ENCODE data around the gene EDNRB. TPM values are rescaled to one million over a fixed set of nuclear protein-coding genes. Genes with fewer than 3 reads are reported as not detected.

The EDNRB gene
- total RNA-seq, 2 donors from 2014 or later, result 14.8 to 18.9 TPM

GRCh38 chr13:77908531-77908930, 10.1 kb downstream of the EDNRB start:
- intact Hi-C loops (cut with DNase I), result no loop called here
- DNase-seq (ENCODE audit: low spot score), result no peak
- WGBS, result 94% methylated on average over 2 of the region's 2 CpGs
- Histone ChIP-seq H3K27ac (no peak overlapping the region), H3K4me1 (replicated peaks) (no peaks in the 10 kb centered on the region), H3K9me3 (no peaks in the 10 kb centered on the region), H3K27me3 (replicated peaks; ENCODE audit: insufficient read depth) (no peaks in the 10 kb centered on the region), H3K4me3 (no peak overlapping the region), H3K36me3 (no peaks in the 10 kb centered on the region)
- TF ChIP-seq POLR2A (IDR thresholded peaks at IDR 0.05) (no peak), CTCF (IDR thresholded peaks at IDR 0.05) (no peak), POLR2AphosphoS5 (IDR thresholded peaks at IDR 0.05) (no peak)

- intact Hi-C loops (cut with DNase I), result no loop called here
- H3K4me3 ChIP-seq, result no peak overlapping the region
- H3K27me3 ChIP-seq (replicated peaks; ENCODE audit: insufficient read depth), result no peaks in the 10 kb centered on the region
- H3K36me3 ChIP-seq, result no peaks in the 10 kb centered on the region
- no peaks in the 10 kb centered on the region for H3K9me3 ChIP-seq
- H3K27ac ChIP-seq, result no peak overlapping the region
- DNase-seq (ENCODE audit: low spot score), result no peak
- 86% methylated on average over 5 of the region's 5 CpGs for WGBS
- no peaks in the 10 kb centered on the region for H3K4me1 ChIP-seq (replicated peaks)
- TF ChIP-seq CTCF (IDR thresholded peaks at IDR 0.05) (no peak), POLR2A (IDR thresholded peaks at IDR 0.05) (no peak), POLR2AphosphoS5 (IDR thresholded peaks at IDR 0.05) (no peak)
These were observed 10.8 kb downstream of the EDNRB start for GRCh38 chr13:77907666-77908341.

- no peak overlapping the region for H3K4me3 ChIP-seq
- H3K27me3 ChIP-seq (replicated peaks; ENCODE audit: insufficient read depth), result no peaks in the 10 kb centered on the region
- TF ChIP-seq POLR2AphosphoS5 (IDR thresholded peaks at IDR 0.05), result no peak
- no peak for TF ChIP-seq CTCF (IDR thresholded peaks at IDR 0.05)
- no peak for TF ChIP-seq POLR2A (IDR thresholded peaks at IDR 0.05)
- H3K9me3 ChIP-seq, result no peaks in the 10 kb centered on the region
- no peaks in the 10 kb centered on the region for H3K4me1 ChIP-seq (replicated peaks)
- H3K36me3 ChIP-seq, result no peaks in the 10 kb centered on the region
- WGBS, result 96% methylated on average over 4 of the region's 4 CpGs
- DNase-seq (ENCODE audit: low spot score), result no peak
- intact Hi-C loops (cut with DNase I), result no loop called here
- H3K27ac ChIP-seq, result no peak overlapping the region
These were observed 14.6 kb downstream of the EDNRB start for GRCh38 chr13:77904031-77904430.

- Histone ChIP-seq H3K4me3 (no peak overlapping the region), H3K4me1 (replicated peaks) (no peaks in the 10 kb centered on the region), H3K9me3 (no peaks in the 10 kb centered on the region), H3K27me3 (replicated peaks; ENCODE audit: insufficient read depth) (no peaks in the 10 kb centered on the region), H3K27ac (no peak overlapping the region), H3K36me3 (no peaks in the 10 kb centered on the region)
- intact Hi-C loops (cut with DNase I), result no loop called here
- WGBS, result 96% methylated on average over 1 of the region's 1 CpG
- TF ChIP-seq POLR2A (IDR thresholded peaks at IDR 0.05) (no peak), CTCF (IDR thresholded peaks at IDR 0.05) (no peak), POLR2AphosphoS5 (IDR thresholded peaks at IDR 0.05) (no peak)
- no peak for DNase-seq (ENCODE audit: low spot score)
These were observed 15.2 kb downstream of the EDNRB start for GRCh38 chr13:77903435-77903834.

GRCh38 chr13:77902319-77902963, 16.2 kb downstream of the EDNRB start:
- Histone ChIP-seq H3K4me1 (replicated peaks) (no peaks in the 10 kb centered on the region), H3K36me3 (no peaks in the 10 kb centered on the region), H3K27me3 (replicated peaks; ENCODE audit: insufficient read depth) (no peaks in the 10 kb centered on the region), H3K4me3 (no peak overlapping the region), H3K9me3 (no peaks in the 10 kb centered on the region), H3K27ac (no peak overlapping the region)
- no peak for DNase-seq (ENCODE audit: low spot score)
- intact Hi-C loops (cut with DNase I), result no loop called here
- 92% methylated on average over 4 of the region's 4 CpGs for WGBS
- no peak for TF ChIP-seq POLR2AphosphoS5 (IDR thresholded peaks at IDR 0.05)
- no peak for TF ChIP-seq CTCF (IDR thresholded peaks at IDR 0.05)
- TF ChIP-seq POLR2A (IDR thresholded peaks at IDR 0.05), result no peak
